Kidney (tissue), 14 donors: ENCODE measurements around the gene APC2. TPM values are rescaled to one million over a fixed set of nuclear protein-coding genes. Genes with fewer than 3 reads are reported as not detected.

ENCODE experiments used
- DNase-seq, 5 donors: peaks; one replicate each; pipeline ENCODE4 v3.0.0-alpha.2; 2013 to 2020
- FAIRE-seq: peaks from 2 replicates; lab custom pipeline; 2012; peaks lifted over from hg19 to GRCh38; lab: Jason Lieb, UNC
- H3K27ac ChIP-seq, 2 donors: one replicate each; pipeline ENCODE4 v1.7.0; 2013; ENCODE audit warnings: low read depth in 2 of 2, low read length in 2 of 2, inconsistent platforms in 1 of 2
- H3K27me3 ChIP-seq: one replicate; pipeline ENCODE4 v1.7.1; 2013; ENCODE audit warnings: low read length, inconsistent platforms; ENCODE audit not compliant: control insufficient read depth, insufficient read depth
- H3K36me3 ChIP-seq, 3 donors: one replicate each; pipeline versions ENCODE4 v1.7.0 to v1.7.1; 2013; ENCODE audit warnings: low read length in 3 of 3, control low read depth in 1 of 3, inconsistent platforms in 1 of 3; ENCODE audit not compliant: insufficient read depth in 3 of 3, control insufficient read depth in 2 of 3
- H3K4me1 ChIP-seq, 3 donors: one replicate each; pipeline versions ENCODE4 v1.7.0 to v1.7.1; 2013; ENCODE audit warnings: low read length in 3 of 3, inconsistent platforms in 1 of 3, low read depth in 1 of 3; ENCODE audit not compliant: control insufficient read depth in 2 of 3, insufficient read depth in 2 of 3
- H3K4me3 ChIP-seq, 3 donors: one replicate each; pipeline versions ENCODE4 v1.7.0 to v1.8.1; 2013; ENCODE audit warnings: low read length in 3 of 3, control low read depth in 1 of 3, inconsistent platforms in 1 of 3
- H3K9ac ChIP-seq, 3 donors: one replicate each; pipeline versions ENCODE4 v1.7.0 to v1.7.1; 2013; ENCODE audit warnings: low read length in 3 of 3, control low read depth in 1 of 3, inconsistent platforms in 1 of 3
- H3K9me3 ChIP-seq, 3 donors: one replicate each; pipeline versions ENCODE4 v1.7.0 to v1.7.1; 2013; ENCODE audit warnings: low read length in 3 of 3, control low read depth in 1 of 3, inconsistent platforms in 1 of 3; ENCODE audit not compliant: control insufficient read depth in 2 of 3, insufficient read depth in 1 of 3
- CTCF ChIP-seq: IDR thresholded peaks from 3 replicates; pipeline ENCODE4 v1.5.1; 2012; ENCODE audit warnings: mild to moderate bottlenecking, moderate library complexity, borderline replicate concordance; ENCODE audit not compliant: insufficient read depth; ENCODE audit errors: extremely low read depth
- intact Hi-C: fragments of 100-400 bp; cut with DNase I; formaldehyde crosslinking; loops from one replicate; pipeline ENCODE4 v1.11.1; 2022
- polyA plus RNA-seq: library from polyadenylated mRNA; stranded (reverse); fragments of 350-450 nt; fragmentation: Illumina TruSeq; extraction: RNeasy Lipid Tissue Mini Kit (QIAGEN cat#74804); gene quantifications from one replicate; pipeline ENCODE4 v1.2.3, GENCODE V29; 2014; ENCODE audit warnings: low read depth, low replicate concordance; ENCODE audit not compliant: insufficient read depth
- total RNA-seq: library from RNA; stranded (reverse); fragmentation: NEBNext Ultra II Directional; extraction: Animal tissue kit (Norgen Biotek cat#: 25700); gene quantifications from one replicate; pipeline ENCODE4 v1.2.1, GENCODE V29; 2021
- donor health status: control.
- donor health status: control.
- donor health status: control.
- donor health status: control.
- donor health status: control.
- donor health status: DM: yes; HTN: yes; CAD: no.
- donor health status: Normal renal cell carcinoma (clear cell type).

Gene APC2
- total and polyA plus RNA-seq, 2 donors from 2014 or later, result 0.25 TPM; not detected in 1

- FAIRE-seq, result peak; percentile 46
- intact Hi-C loops, result no loop called here
- H3K4me3 ChIP-seq, result peak within 1 kb of the TSS; percentile 66 to 88 (median 82)
- no peaks in the 10 kb centered on the region for H3K36me3 ChIP-seq
- no peaks in the 10 kb centered on the region for H3K9me3 ChIP-seq
- H3K9ac ChIP-seq, result peak within 1 kb of the TSS; percentile 41 to 81 (median 67)
- DNase-seq, result peak; percentile 99 to 100 (median 99)
- no peaks in the 10 kb centered on the region for H3K27me3 ChIP-seq
- no peak for TF ChIP-seq CTCF
- peaks cover 0 to 8% (median 0%) of the 10 kb centered on the region in 3 donors for H3K4me1 ChIP-seq
- H3K27ac ChIP-seq, result peak within 1 kb of the TSS; percentile 51 to 74
Observed at GRCh38 chr19:1490311-1491113, 40.6 kb downstream of the APC2 start, which contains the start of gene PCSK4. Gene PCSK4 (minus strand): TSS chr19:1490350. CDS start chr19:1490346, 4 bp downstream.

GRCh38 chr19:1491114-1491848 is 41.4 kb downstream of the APC2 start, which contains the start of gene REEP6:
Gene REEP6 (plus strand): TSS chr19:1491181. CDS start chr19:1491270, 89 bp downstream.
- H3K9ac ChIP-seq, result peak within 1 kb of the TSS; percentile 41 to 81 (median 67)
- intact Hi-C loops, result no loop called here

GRCh38 chr19:1491849-1492170 is 41.9 kb downstream of the APC2 start:
- no peaks in the 10 kb centered on the region for H3K9me3 ChIP-seq
- H3K9ac ChIP-seq, result no peak overlapping the region
- H3K4me3 ChIP-seq, result peak overlapping the region in 1 of 3 donors; percentile 62
- no peak for TF ChIP-seq CTCF
- intact Hi-C loops, result no loop called here
- H3K27ac ChIP-seq, result no peak overlapping the region
- peaks cover 0 to 8% (median 0%) of the 10 kb centered on the region in 3 donors for H3K4me1 ChIP-seq
- FAIRE-seq (no peak), DNase-seq (peak in 3 of 5 donors; percentile 21 to 80 (median 60))
- H3K27me3 ChIP-seq, result no peaks in the 10 kb centered on the region
- no peaks in the 10 kb centered on the region for H3K36me3 ChIP-seq

More at GRCh38 chr19:1491114-1491848, 41.4 kb downstream of the APC2 start, which contains the start of gene REEP6:
- Histone ChIP-seq H3K4me3 (peak within 1 kb of the TSS; percentile 66 to 88 (median 82)), H3K27ac (peak within 1 kb of the TSS; percentile 51 to 74), H3K9me3 (no peaks in the 10 kb centered on the region), H3K36me3 (no peaks in the 10 kb centered on the region), H3K4me1 (peaks cover 0 to 8% (median 0%) of the 10 kb centered on the region in 3 donors), H3K27me3 (no peaks in the 10 kb centered on the region)
- peak; percentile 7 for TF ChIP-seq CTCF
- peak in 1 of 5 donors; percentile 25 for DNase-seq
- FAIRE-seq, result no peak
